Transverse colon (tissue), 4 donors: ENCODE measurements around the gene GNAL. TPM values are rescaled to one million over a fixed set of nuclear protein-coding genes. Genes with fewer than 3 reads are reported as not detected.

Experiments used
- DNase-seq: peaks from one replicate; pipeline ENCODE4 v3.0.0-alpha.2; 2019
- H3K27ac ChIP-seq, 4 donors: fragments of 200-600 bp; sonication (generic); 2 replicates each; pipeline ENCODE4 v1.5.1; 2016 to 2018; ENCODE audit warnings: inconsistent platforms in 4 of 4
- H3K27me3 ChIP-seq: fragments of 200-600 bp; sonication (generic); 2 replicates; pipeline ENCODE4 v1.5.1; 2017; ENCODE audit warnings: inconsistent platforms
- H3K36me3 ChIP-seq, 4 donors: fragments of 200-600 bp; sonication (generic); 2 replicates each; pipeline ENCODE4 v1.5.1; 2017 to 2019; ENCODE audit warnings: inconsistent platforms in 4 of 4
- H3K4me1 ChIP-seq, 4 donors: fragments of 200-600 bp; sonication (generic); 2 replicates each; pipeline ENCODE4 v1.5.1; 2017 to 2020; ENCODE audit warnings: inconsistent platforms in 4 of 4
- H3K4me3 ChIP-seq, 4 donors: fragments of 200-600 bp; sonication (generic); 1 replicate in 1 of 4; 2 replicates in 3 of 4; pipeline versions ENCODE4 v1.5.1 to v1.6.1; 2017 to 2019; ENCODE audit warnings: inconsistent platforms in 4 of 4
- H3K9me3 ChIP-seq, 2 donors: fragments of 200-600 bp; sonication (generic); 2 replicates each; pipeline ENCODE4 v1.5.1; 2017 to 2019; ENCODE audit warnings: inconsistent platforms in 2 of 2
- EP300 ChIP-seq: sonication (generic); formaldehyde crosslinking; IDR thresholded peaks from one replicate; pipeline ENCODE4 v1.6.1; 2017; ENCODE audit warnings: antibody characterized with exemption, low read depth
- POLR2A ChIP-seq: fragments of 450-650 bp; IDR thresholded peaks from one replicate; pipeline ENCODE4 v1.6.1; 2016; ENCODE audit warnings: antibody characterized with exemption, mild to moderate bottlenecking, moderate library complexity
- POLR2AphosphoS5 ChIP-seq, 3 donors: sonication (generic); formaldehyde crosslinking; IDR thresholded peaks; one replicate each; pipeline ENCODE4 v1.6.1; 2016; ENCODE audit warnings: antibody characterized with exemption in 3 of 3
- whole genome bisulfite sequencing, 2 donors: methylation state at CpG; one replicate each; pipeline ENCODE4 v1.1.5; 2018; ENCODE audit warnings: low coverage in 1 of 2; 5-methylcytosine and 5-hydroxymethylcytosine counted together
- in situ Hi-C, 4 donors: fragments of 200-750 bp; cut with MboI; loops; one replicate each; pipeline versions ENCODE4 v1.15.0 to v1.15.1; 2017; ENCODE audit warnings: low sequenced_read_pairs in 3 of 4, low pct_ligation_motif_present in 1 of 4, low pct_unique_long_range_greater_than_20kb in 1 of 4
- intact Hi-C: fragments of 100-400 bp; cut with DNase I; formaldehyde crosslinking; loops from one replicate; pipeline ENCODE4 v1.15.1; 2023; ENCODE audit warnings: low total_unique reads
- total RNA-seq, 4 donors: library from RNA; depleted of rRNA; stranded (reverse); fragments of >200 nt; gene quantifications; one replicate each; pipeline ENCODE4 v1.1.0, GENCODE V29; 2016
- TF ChIP-seq, protein P1 (sequence below), 5 experiments: fragments of 200-600 bp in 3 of 5; fragments of 450-650 bp in 2 of 5; sonication (generic) in 3 of 5; IDR thresholded peaks; 1 replicate in 2 of 5; 2 replicates in 3 of 5; pipeline ENCODE4 v1.5.1; 2016 to 2017; ENCODE audit warnings: antibody characterized with exemption in 5 of 5, inconsistent platforms in 3 of 5, mild to moderate bottlenecking in 2 of 5, moderate library complexity in 1 of 5

Gene GNAL
- total RNA-seq, 4 donors from 2014 or later, result 2.9 to 7.4 (median 7.2) TPM

DNA sequence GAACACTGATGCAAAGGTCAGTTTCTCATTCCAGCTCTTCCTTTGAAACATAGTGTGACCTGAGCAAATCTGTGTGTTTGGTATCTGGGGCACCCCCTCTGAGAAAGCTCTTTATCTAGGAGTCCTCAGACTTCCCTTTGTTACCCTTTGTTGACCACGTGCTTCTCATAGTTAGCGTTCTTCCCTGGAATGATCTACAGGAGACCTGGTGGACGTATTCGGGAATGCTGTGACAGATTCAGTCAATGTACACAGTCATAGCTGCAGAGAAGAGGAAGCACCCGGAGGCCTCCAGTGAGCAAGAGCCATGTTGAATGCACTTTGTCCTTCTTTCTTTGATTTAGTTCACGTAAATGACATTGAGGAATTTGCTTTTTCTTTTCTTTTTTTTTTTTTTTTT, 151.4 kb downstream of the GNAL start:
- intact Hi-C loops, result no loop called here

DNA sequence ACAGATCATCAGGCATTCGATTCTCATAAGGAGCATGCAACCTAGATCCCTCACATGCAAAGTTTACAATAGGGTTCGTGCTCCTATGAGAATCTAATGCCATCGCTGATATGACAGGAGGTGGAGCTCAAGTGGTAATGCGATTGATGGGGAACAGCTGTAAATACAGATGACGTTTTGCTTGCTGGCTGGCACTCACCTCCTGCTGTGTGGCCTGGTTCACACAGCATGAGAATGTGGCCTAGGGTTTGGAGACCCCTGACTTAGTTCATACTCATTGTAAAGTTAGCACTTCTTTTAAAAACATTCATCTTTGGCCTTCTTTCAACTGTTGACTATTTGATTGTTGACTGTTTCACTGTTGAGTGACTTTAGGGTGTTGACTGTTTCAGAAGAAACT, 153.5 kb downstream of the GNAL start:
- no peak for TF ChIP-seq POLR2AphosphoS5 (IDR thresholded peaks at IDR 0.05)
- no peak for TF ChIP-seq POLR2A
- no peaks in the 10 kb centered on the region for H3K9me3 ChIP-seq
- no peak overlapping the region for H3K4me3 ChIP-seq
- no peaks in the 10 kb centered on the region for H3K36me3 ChIP-seq
- 78 to 80% methylated on average over 4 to 5 of the region's 5 CpGs for WGBS, 2 donors
- intact Hi-C loops, result no loop called here
- H3K27ac ChIP-seq, result no peak overlapping the region
- in situ Hi-C loops, result no loop called here
- no peak for DNase-seq
- H3K27me3 ChIP-seq, result no peaks in the 10 kb centered on the region
- H3K4me1 ChIP-seq, result no peaks in the 10 kb centered on the region

More for the DNA sequence above, 151.4 kb downstream of the GNAL start:
- DNase-seq, result no peak
- 60% methylated on average over 6 of the region's 6 CpGs; no CpG with 5 or more reads in 1 of the 2 donors for WGBS, 2 donors
- Histone ChIP-seq H3K4me3 (no peak overlapping the region), H3K27me3 (no peaks in the 10 kb centered on the region), H3K9me3 (no peaks in the 10 kb centered on the region), H3K36me3 (no peaks in the 10 kb centered on the region), H3K4me1 (no peaks in the 10 kb centered on the region), H3K27ac (no peak overlapping the region)
- in situ Hi-C loops, result no loop called here
- TF ChIP-seq EP300 (no peak), POLR2A (no peak), POLR2AphosphoS5 (IDR thresholded peaks at IDR 0.05) (no peak)
- TF ChIP-seq, protein P1, sequence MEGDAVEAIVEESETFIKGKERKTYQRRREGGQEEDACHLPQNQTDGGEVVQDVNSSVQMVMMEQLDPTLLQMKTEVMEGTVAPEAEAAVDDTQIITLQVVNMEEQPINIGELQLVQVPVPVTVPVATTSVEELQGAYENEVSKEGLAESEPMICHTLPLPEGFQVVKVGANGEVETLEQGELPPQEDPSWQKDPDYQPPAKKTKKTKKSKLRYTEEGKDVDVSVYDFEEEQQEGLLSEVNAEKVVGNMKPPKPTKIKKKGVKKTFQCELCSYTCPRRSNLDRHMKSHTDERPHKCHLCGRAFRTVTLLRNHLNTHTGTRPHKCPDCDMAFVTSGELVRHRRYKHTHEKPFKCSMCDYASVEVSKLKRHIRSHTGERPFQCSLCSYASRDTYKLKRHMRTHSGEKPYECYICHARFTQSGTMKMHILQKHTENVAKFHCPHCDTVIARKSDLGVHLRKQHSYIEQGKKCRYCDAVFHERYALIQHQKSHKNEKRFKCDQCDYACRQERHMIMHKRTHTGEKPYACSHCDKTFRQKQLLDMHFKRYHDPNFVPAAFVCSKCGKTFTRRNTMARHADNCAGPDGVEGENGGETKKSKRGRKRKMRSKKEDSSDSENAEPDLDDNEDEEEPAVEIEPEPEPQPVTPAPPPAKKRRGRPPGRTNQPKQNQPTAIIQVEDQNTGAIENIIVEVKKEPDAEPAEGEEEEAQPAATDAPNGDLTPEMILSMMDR (IDR thresholded peaks at IDR 0.05), result no peak

DNA sequence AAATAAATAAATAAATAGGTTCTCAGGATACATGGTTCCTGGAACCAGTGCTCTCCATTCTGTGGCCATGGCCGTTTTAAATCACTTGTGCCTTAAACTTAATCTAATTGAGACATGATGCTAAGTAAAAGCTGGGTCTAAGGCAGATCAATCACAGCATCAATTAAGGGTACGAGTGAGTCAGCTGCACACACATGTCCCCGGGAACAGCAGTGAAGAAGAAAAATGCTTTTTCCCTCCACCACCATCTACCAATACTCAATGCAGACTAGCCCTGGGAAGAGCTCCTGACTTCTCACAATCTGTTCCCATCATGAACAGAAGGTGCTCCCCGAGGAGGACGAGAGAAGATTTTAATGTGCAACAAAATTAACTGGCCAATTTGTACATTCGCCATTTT, 155.4 kb downstream of the GNAL start:
- whole genome bisulfite sequencing, 2 donors, result 79 to 91% methylated on average over 6 of the region's 6 CpGs
- H3K36me3 ChIP-seq, result no peaks in the 10 kb centered on the region
- no peak overlapping the region for H3K4me3 ChIP-seq
- H3K9me3 ChIP-seq, result no peaks in the 10 kb centered on the region
- H3K27ac ChIP-seq, result no peak overlapping the region
- in situ Hi-C loops (no loop called here), intact Hi-C loops (no loop called here)
- H3K27me3 ChIP-seq, result no peaks in the 10 kb centered on the region
- H3K4me1 ChIP-seq, result peaks cover 0 to under 1% (median 0%) of the 10 kb centered on the region in 4 donors
- no peak for TF ChIP-seq POLR2AphosphoS5 (IDR thresholded peaks at IDR 0.05)
- TF ChIP-seq EP300, result no peak
- TF ChIP-seq, protein P1 (IDR thresholded peaks at IDR 0.05), result no peak
- no peak for TF ChIP-seq POLR2A
- DNase-seq, result no peak

DNA sequence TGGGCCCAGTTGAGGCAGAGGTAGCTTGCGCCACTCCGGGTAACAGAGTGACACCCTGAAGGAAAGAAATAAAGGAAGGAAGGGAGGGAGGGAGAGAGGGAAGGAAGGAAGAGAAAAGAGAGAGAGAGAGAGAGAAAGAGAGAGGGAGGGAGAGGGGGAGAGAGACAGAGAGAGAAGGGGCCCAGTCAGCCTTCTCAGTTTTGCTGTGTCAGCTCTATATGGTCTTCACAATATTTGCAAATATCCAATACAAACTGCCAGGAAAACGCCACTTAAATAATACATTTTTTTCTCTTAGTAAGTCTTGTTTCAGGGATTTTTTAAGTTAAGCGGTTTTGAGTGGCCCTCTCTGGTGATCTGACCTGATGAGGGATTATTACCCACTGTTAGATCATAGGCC, 156.6 kb downstream of the GNAL start:
- intact Hi-C loops (loop anchor here (5.0 kb wide), 1 partner anchor 158 kb away; the partner anchor contains the start of gene GNAL), in situ Hi-C loops (no loop called here)
- Histone ChIP-seq H3K4me1 (peaks cover 0 to 5% (median 3%) of the 10 kb centered on the region in 4 donors), H3K4me3 (no peak overlapping the region), H3K27me3 (no peaks in the 10 kb centered on the region), H3K36me3 (no peaks in the 10 kb centered on the region), H3K9me3 (no peaks in the 10 kb centered on the region), H3K27ac (no peak overlapping the region)
- TF ChIP-seq, protein P1 (IDR thresholded peaks at IDR 0.05), result no peak
- no peak for TF ChIP-seq EP300
- no peak for TF ChIP-seq POLR2A
- no peak for TF ChIP-seq POLR2AphosphoS5 (IDR thresholded peaks at IDR 0.05)
- WGBS, 2 donors, result 90 to 98% methylated on average over 4 of the region's 4 CpGs
- no peak for DNase-seq

DNA sequence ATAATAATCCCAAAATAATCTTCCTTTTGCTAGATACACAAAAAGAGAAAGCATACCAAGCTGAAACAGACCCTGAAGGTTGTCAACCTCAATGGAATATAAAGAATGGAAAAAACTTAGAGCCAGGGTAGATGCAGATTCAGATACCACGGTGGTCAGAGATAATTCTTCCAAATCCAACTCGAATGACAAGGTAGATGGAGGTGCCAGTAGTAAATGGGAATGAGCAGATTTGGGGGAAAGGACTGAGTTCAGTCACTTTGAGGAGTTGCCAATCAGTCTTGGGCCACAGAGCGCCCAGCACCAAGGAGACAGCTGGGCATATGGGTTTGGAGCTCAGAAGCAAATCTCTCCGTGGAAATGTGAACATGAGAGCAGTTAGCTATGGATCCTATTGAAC, 158.7 kb downstream of the GNAL start:
- Histone ChIP-seq H3K36me3 (no peaks in the 10 kb centered on the region), H3K27ac (no peak overlapping the region), H3K27me3 (no peaks in the 10 kb centered on the region), H3K9me3 (no peaks in the 10 kb centered on the region), H3K4me3 (no peak overlapping the region), H3K4me1 (peaks cover 7 to 13% (median 8%) of the 10 kb centered on the region in 4 donors)
- no peak for DNase-seq
- intact Hi-C loops (loop anchor here (5.0 kb wide), 1 partner anchor 161 kb away; the partner anchor contains the start of gene GNAL), in situ Hi-C loops (no loop called here)
- WGBS, 2 donors, result 64 to 76% methylated on average over 3 to 4 of the region's 4 CpGs
- TF ChIP-seq, protein P1 (IDR thresholded peaks at IDR 0.05), result no peak
- no peak for TF ChIP-seq POLR2AphosphoS5 (IDR thresholded peaks at IDR 0.05)
- TF ChIP-seq EP300, result no peak
- no peak for TF ChIP-seq POLR2A
